Subcutaneous abdominal adipose tissue (tissue), 5 donors: ENCODE results near the gene POLR1E.

Experiments
- H3K27ac ChIP-seq: one replicate; pipeline ENCODE4 v1.7.0; 2013; ENCODE audit warnings: low read depth, mild to moderate bottlenecking, inconsistent platforms, low read length, moderate library complexity
- H3K27me3 ChIP-seq, 5 donors: one replicate each; pipeline ENCODE4 v1.7.0; 2013; ENCODE audit warnings: low read length in 5 of 5, inconsistent platforms in 1 of 5; ENCODE audit not compliant: control insufficient read depth in 5 of 5, insufficient read depth in 4 of 5
- H3K36me3 ChIP-seq, 5 donors: one replicate each; pipeline ENCODE4 v1.7.0; 2013; ENCODE audit warnings: low read length in 5 of 5; ENCODE audit not compliant: control insufficient read depth in 5 of 5, insufficient read depth in 5 of 5
- H3K4me1 ChIP-seq, 5 donors: one replicate each; pipeline ENCODE4 v1.7.0; 2013; ENCODE audit warnings: low read length in 5 of 5, mild to moderate bottlenecking in 3 of 5, moderate library complexity in 1 of 5; ENCODE audit not compliant: control insufficient read depth in 5 of 5, insufficient read depth in 5 of 5
- H3K4me3 ChIP-seq, 5 donors: one replicate each; pipeline ENCODE4 v1.7.0; 2013; ENCODE audit warnings: low read length in 5 of 5, low read depth in 1 of 5
- H3K9ac ChIP-seq, 5 donors: one replicate each; pipeline ENCODE4 v1.7.0; 2013; ENCODE audit warnings: low read length in 5 of 5, mild to moderate bottlenecking in 4 of 5, moderate library complexity in 3 of 5
- H3K9me3 ChIP-seq, 5 donors: one replicate each; pipeline ENCODE4 v1.7.0; 2013; ENCODE audit warnings: low read length in 5 of 5; ENCODE audit not compliant: control insufficient read depth in 5 of 5
- donor health status: healthy.
- donor health status: healthy.
- donor health status: healthy.
- donor health status: healthy.
- donor health status: healthy.

POLR1E gene

GRCh38 chr9:37543468-37543867, 57.7 kb downstream of the POLR1E start:
- Histone ChIP-seq H3K27ac (no peak overlapping the region), H3K36me3 (peaks cover 0 to 18% (median 12%) of the 10 kb centered on the region in 5 donors), H3K4me1 (peaks cover 2 to 6% (median 5%) of the 10 kb centered on the region in 5 donors)

DNA sequence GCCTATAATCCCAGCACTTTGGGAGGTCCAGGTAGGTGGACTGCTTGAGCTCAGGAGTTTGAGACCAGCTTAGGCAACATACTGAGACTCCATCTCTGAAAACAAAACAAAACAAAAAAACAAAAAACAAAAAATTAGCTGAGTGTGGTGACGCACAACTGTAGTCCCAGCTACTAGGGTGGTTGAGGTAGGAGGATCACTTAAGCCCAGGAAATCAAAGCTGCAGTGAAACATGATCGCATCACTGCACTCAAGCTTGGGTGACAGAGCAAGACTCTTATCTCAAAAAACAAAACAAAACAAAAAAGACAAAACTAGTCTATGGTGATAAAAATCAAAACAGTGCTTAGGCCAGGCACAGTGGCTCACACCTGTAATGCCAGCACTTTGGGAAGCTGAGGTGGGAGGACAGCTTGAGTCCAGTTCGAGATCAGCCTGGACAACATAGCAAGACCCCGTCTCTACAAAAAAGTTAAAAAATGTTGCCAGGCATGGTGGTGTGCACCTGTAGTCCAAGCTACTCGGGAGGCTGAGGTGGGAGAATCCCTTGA, 61.7 kb downstream of the POLR1E start:
- Histone ChIP-seq H3K27ac (no peak overlapping the region), H3K27me3 (no peaks in the 10 kb centered on the region), H3K9ac (no peak overlapping the region), H3K4me3 (no peak overlapping the region), H3K36me3 (no peaks in the 10 kb centered on the region), H3K4me1 (no peaks in the 10 kb centered on the region), H3K9me3 (no peaks in the 10 kb centered on the region)

More at GRCh38 chr9:37543468-37543867, 57.7 kb downstream of the POLR1E start:
- Histone ChIP-seq H3K9ac (no peak overlapping the region), H3K9me3 (no peaks in the 10 kb centered on the region), H3K27me3 (no peaks in the 10 kb centered on the region), H3K4me3 (no peak overlapping the region)

DNA sequence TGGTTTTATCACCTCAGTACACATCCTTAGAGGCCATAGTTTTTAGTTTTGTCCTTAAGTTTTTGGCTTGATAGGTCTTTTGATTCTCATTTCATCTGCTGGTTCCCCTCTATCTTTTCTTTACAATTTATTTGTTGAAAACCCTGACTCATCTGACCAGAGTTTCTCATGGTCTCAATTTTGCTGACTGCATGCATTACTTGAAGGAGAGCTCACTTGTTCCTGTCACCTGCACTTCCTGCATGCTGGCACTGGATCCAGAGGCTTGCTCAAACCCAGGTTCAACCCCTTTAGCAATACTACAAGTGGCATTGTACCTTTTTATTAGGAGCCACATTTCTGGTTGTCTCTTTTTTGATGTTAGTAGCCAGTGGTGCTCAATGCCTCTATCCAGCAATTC, 63.8 kb downstream of the POLR1E start:
- no peaks in the 10 kb centered on the region for H3K9me3 ChIP-seq
- H3K27ac ChIP-seq: no peak overlapping the region
- no peak overlapping the region for H3K4me3 ChIP-seq
- no peaks in the 10 kb centered on the region for H3K27me3 ChIP-seq
- H3K9ac ChIP-seq: no peak overlapping the region
- no peaks in the 10 kb centered on the region for H3K4me1 ChIP-seq
- no peaks in the 10 kb centered on the region for H3K36me3 ChIP-seq

GRCh38 chr9:37550781-37551180, 65.0 kb downstream of the POLR1E start:
- H3K4me3 ChIP-seq: no peak overlapping the region
- H3K9ac ChIP-seq: no peak overlapping the region
- H3K27ac ChIP-seq: no peak overlapping the region
- no peaks in the 10 kb centered on the region for H3K27me3 ChIP-seq
- H3K4me1 ChIP-seq: no peaks in the 10 kb centered on the region
- no peaks in the 10 kb centered on the region for H3K36me3 ChIP-seq
- H3K9me3 ChIP-seq: no peaks in the 10 kb centered on the region

DNA sequence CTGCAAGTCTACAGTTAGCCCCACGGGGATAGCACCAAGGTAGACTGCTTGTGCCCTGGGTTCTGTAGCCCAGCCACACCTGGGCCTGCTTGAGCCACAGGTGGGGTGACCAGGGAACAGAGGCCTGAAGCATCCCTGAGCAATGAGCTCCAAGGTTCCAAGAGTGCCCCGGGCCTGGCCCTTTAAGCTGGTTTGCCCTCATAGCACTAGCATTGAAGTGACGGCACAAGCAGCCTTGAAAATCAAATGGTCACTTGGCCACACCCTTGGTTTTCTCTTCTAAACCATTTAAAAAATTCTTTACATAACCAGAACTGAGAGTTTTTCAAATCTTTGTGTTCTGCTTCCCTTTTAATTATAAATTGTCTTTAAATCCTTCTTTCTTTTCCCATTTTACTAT, 65.7 kb downstream of the POLR1E start:
- Histone ChIP-seq H3K4me1 (no peaks in the 10 kb centered on the region), H3K27me3 (no peaks in the 10 kb centered on the region), H3K36me3 (no peaks in the 10 kb centered on the region), H3K4me3 (no peak overlapping the region), H3K9ac (no peak overlapping the region), H3K27ac (no peak overlapping the region), H3K9me3 (no peaks in the 10 kb centered on the region)

GRCh38 chr9:37551888-37552287, 66.1 kb downstream of the POLR1E start:
- Histone ChIP-seq H3K27me3 (no peaks in the 10 kb centered on the region), H3K9ac (no peak overlapping the region), H3K9me3 (no peaks in the 10 kb centered on the region), H3K4me1 (no peaks in the 10 kb centered on the region), H3K27ac (no peak overlapping the region), H3K4me3 (no peak overlapping the region), H3K36me3 (no peaks in the 10 kb centered on the region)
